Stomach (tissue), 4 donors: ENCODE measurements around the gene FGFRL1.

ENCODE experiments used
- CTCF ChIP-seq, 7 experiments: fragments of 450-650 bp in 4 of 7; fragments of 200-600 bp in 3 of 7; sonication (generic) in 3 of 7; IDR thresholded peaks; one replicate each; pipeline ENCODE4 v1.5.1; 2016 to 2019; ENCODE audit warnings: antibody characterized with exemption in 7 of 7, control low read depth in 2 of 7, mild to moderate bottlenecking in 1 of 7
- EP300 ChIP-seq: sonication (generic); formaldehyde crosslinking; IDR thresholded peaks from one replicate; pipeline ENCODE4 v1.6.1; 2017; ENCODE audit warnings: antibody characterized with exemption
- POLR2A ChIP-seq, 4 donors: fragments of 450-650 bp; IDR thresholded peaks; one replicate each; pipeline ENCODE4 v1.6.1; 2016; ENCODE audit warnings: antibody characterized with exemption in 4 of 4, control low read depth in 2 of 4, mild to moderate bottlenecking in 1 of 4, moderate library complexity in 1 of 4
- POLR2AphosphoS5 ChIP-seq, 3 donors: sonication (generic); formaldehyde crosslinking; IDR thresholded peaks; one replicate each; pipeline ENCODE4 v1.6.1; 2016; ENCODE audit warnings: antibody characterized with exemption in 3 of 3

DNA sequence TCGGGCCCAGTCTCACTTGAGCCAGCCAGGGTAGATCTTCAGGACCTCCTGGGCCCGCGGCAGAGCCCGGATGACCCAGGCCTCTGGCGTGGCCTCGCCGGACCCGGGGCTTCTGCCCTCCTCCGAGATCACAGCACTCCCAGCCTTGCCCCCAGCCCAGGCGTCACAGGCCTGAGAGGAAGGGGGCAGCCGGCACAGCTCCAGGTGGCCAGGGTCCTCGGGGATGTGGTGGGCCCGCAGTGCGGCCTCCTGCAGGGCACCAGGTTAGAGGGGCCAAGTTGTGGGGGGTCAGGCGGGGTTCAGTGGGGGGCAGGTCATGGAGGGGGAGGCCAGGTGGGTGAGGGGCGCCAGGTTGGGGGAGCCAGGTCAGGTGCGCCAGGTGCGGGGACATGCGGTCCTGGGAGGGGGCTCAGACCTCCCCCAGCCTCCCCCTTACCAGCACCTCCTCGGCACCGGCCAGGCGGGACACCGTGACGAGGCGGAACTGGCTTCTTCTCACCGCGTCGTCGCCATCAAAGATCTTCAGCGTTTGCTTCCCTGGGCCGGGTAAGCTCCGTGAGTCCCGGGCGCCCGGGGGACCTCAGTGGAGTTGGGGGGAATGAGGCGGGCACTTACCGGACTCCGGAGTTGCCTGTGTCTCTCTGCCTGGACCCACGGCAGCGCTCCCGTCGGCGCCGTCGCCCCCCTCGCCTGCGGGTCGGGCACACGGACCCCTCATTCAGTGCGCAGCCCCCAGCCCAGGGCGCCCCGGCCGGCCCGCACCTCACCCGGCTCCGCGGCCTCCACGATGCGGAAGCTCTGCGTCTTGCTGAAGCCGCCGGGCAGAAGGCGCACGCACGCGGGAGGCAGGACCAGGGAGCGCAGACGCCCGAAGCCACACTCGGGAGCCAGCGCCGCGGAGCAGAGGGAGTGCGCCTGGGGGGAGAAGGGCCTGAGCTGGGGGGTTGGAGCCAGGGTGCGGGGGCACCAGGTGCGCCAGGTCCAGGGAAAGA lies 44.0 kb upstream of the FGFRL1 start:
- TF ChIP-seq POLR2A (IDR thresholded peaks at IDR 0.05) (no peak), CTCF (IDR thresholded peaks at IDR 0.05) (no peak), EP300 (no peak), POLR2AphosphoS5 (IDR thresholded peaks at IDR 0.05) (no peak)
